Colonic mucosa (tissue), 4 donors: ENCODE data around the gene SMTNL2. TPM values are rescaled to one million over a fixed set of nuclear protein-coding genes. Genes with fewer than 3 reads are reported as not detected.

Experiments
- DNase-seq: peaks from one replicate; pipeline ENCODE4 v3.0.0-alpha.2; 2020
- H3K27ac ChIP-seq: fragments of 200-600 bp; one replicate; pipeline ENCODE4 v1.8.0; 2021
- H3K27me3 ChIP-seq: fragments of 200-600 bp; one replicate; pipeline ENCODE4 v1.8.0; 2021
- H3K36me3 ChIP-seq: fragments of 200-600 bp; one replicate; pipeline ENCODE4 v1.8.0; 2021
- H3K4me1 ChIP-seq: fragments of 200-600 bp; one replicate; pipeline ENCODE4 v1.8.0; 2021; ENCODE audit warnings: mild to moderate bottlenecking
- H3K4me3 ChIP-seq: fragments of 200-600 bp; one replicate; pipeline ENCODE4 v1.8.0; 2021
- H3K9ac ChIP-seq, 2 donors: one replicate each; pipeline ENCODE4 v1.7.0; 2013; ENCODE audit warnings: control low read depth in 2 of 2, low read depth in 2 of 2, low read length in 2 of 2
- H3K9me3 ChIP-seq: fragments of 200-600 bp; one replicate; pipeline ENCODE4 v1.8.0; 2021
- intact Hi-C: fragments of 100-400 bp; cut with DNase I; formaldehyde crosslinking; loops from one replicate; pipeline ENCODE4 v1.14.1; 2022
- total RNA-seq, 2 donors: library from RNA; stranded (reverse); fragmentation: NEBNext Ultra II Directional in 1 of 2; extraction: Animal tissue kit (Norgen Biotek cat#: 25700) in 1 of 2; gene quantifications; one replicate each; pipeline ENCODE4 v1.2.1, GENCODE V29; 2021
- TF ChIP-seq, protein P1 (sequence below): fragments of 200-600 bp; IDR thresholded peaks from one replicate; pipeline ENCODE4 v1.8.0; 2022; ENCODE audit warnings: antibody characterized with exemption, mild to moderate bottlenecking
- donor health status: healthy.
- donor health status: DM: no; HTN: no; CAD: no.
- donor health status: DM: no; HTN: no; CAD: no.

Gene SMTNL2
- total RNA-seq, 2 donors from 2014 or later = 0.27 TPM; not detected in 1

DNA sequence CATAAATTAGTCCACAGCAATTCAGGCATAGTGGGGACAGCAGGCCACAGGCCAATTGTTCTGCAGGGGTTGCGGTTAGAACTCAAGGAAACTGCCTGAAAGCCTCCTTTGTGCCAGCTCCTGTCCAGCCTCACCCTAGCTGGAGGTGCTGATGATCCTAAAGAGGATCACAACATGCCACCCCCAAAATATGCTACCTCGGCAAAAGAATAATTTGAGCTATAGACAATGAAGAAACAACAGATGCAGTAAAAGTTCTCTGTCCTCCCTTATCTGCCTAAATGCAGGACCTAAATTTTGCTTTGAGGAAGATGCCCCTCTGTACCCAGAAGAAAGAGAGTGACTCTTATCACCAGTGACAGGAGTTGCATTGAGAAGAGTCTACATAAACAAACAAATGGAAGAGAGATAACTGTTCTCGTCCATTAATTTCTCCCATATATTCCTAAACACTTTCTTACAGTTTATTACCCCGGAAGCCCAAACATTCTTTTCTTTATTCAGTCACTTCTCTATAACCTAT lies 42.5 kb downstream of the SMTNL2 start:
- DNase-seq = no peak
- Histone ChIP-seq H3K36me3 (no peaks in the 10 kb centered on the region), H3K27me3 (no peaks in the 10 kb centered on the region), H3K27ac (no peak overlapping the region), H3K9me3 (no peaks in the 10 kb centered on the region), H3K9ac (no peak overlapping the region), H3K4me3 (no peak overlapping the region), H3K4me1 (no peaks in the 10 kb centered on the region)
- TF ChIP-seq, protein P1, sequence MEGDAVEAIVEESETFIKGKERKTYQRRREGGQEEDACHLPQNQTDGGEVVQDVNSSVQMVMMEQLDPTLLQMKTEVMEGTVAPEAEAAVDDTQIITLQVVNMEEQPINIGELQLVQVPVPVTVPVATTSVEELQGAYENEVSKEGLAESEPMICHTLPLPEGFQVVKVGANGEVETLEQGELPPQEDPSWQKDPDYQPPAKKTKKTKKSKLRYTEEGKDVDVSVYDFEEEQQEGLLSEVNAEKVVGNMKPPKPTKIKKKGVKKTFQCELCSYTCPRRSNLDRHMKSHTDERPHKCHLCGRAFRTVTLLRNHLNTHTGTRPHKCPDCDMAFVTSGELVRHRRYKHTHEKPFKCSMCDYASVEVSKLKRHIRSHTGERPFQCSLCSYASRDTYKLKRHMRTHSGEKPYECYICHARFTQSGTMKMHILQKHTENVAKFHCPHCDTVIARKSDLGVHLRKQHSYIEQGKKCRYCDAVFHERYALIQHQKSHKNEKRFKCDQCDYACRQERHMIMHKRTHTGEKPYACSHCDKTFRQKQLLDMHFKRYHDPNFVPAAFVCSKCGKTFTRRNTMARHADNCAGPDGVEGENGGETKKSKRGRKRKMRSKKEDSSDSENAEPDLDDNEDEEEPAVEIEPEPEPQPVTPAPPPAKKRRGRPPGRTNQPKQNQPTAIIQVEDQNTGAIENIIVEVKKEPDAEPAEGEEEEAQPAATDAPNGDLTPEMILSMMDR = no peak
- intact Hi-C loops = no loop called here

DNA sequence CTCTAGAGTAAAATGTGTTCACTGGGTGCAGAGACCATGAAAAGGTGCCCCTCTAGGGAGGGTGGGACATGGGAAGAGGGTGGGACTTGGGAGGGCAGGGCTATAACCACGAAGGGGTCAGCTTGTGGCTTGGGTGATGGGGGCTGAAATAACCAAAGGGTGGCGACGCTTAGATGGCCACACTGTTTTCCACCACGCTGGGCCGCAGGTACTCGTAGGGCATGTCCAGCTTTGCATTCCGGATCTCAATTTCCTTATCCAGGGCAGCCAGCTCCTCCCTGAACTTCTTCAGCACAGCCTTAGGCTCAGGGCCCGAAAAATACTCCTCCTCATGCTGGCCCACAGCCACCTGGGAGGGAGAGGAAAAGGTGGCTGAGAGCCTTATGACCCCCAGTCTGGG lies 47.1 kb downstream of the SMTNL2 start:
- TF ChIP-seq, protein P1 = no peak
- Histone ChIP-seq H3K4me1 (no peaks in the 10 kb centered on the region), H3K4me3 (no peak overlapping the region), H3K27me3 (peaks cover 1% of the 10 kb centered on the region), H3K9me3 (no peaks in the 10 kb centered on the region), H3K27ac (no peak overlapping the region), H3K36me3 (no peaks in the 10 kb centered on the region), H3K9ac (no peak overlapping the region)
- intact Hi-C loops = no loop called here
- DNase-seq = no peak

DNA sequence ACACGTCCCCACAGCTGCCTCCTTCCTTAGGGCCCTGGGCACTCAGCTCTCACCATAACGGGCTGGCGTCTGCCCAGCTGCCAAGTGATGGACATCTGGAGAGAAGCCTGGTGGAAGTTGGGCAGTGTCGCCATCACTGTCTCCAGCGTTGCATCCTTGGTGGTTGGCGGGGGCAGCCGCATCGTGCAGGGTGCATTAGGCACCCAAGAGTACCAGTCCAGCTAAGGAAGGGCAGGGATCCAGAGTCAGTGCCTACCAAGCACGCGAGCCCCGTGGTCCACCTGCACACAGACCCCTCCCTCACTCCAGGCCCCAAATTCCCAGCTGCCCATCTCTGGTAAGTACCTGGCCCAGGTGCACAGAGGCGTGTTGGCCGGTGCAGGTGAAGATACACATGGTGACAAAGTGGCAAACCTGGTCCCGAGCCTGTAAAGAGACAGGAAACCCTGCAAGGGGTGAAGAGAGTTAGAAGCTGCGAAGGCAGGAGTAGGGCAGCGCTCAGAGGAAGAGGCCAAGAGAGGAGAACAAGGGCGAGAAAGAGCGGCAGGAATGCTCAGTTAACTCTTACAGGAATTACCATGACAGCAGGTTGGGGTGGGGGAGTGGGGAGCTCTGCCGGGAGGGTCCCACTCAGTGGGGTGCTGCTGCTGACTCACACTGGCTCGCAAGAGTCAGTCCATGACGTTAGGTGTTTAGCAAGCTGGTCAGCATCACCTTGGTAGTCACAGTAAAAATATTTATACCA lies 47.7 kb downstream of the SMTNL2 start:
- DNase-seq = no peak
- TF ChIP-seq, protein P1 = no peak
- Histone ChIP-seq H3K27ac (no peak overlapping the region), H3K36me3 (no peaks in the 10 kb centered on the region), H3K4me3 (no peak overlapping the region), H3K27me3 (peaks cover 6% of the 10 kb centered on the region), H3K9ac (no peak overlapping the region), H3K4me1 (no peaks in the 10 kb centered on the region), H3K9me3 (no peaks in the 10 kb centered on the region)
- intact Hi-C loops = no loop called here

DNA sequence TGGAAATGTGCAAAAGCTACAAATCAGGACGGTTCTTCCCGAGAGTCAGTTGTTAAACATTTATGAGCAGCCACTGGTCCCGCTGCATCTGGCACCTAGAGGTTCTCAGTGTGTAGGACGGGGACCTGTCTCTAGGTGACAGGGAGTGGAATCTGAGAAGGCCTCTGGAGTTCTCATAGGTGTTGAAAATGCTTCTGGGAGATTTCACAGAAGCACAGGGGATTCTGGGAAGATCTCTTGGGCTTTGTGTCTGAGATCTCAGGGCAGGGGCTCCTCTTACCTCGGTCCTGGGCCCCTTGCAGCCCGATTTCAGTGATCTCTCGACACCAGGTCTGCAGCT lies 48.2 kb downstream of the SMTNL2 start:
- no peaks in the 10 kb centered on the region for H3K4me1 ChIP-seq
- TF ChIP-seq, protein P1 = no peak
- no peak overlapping the region for H3K4me3 ChIP-seq
- H3K9ac ChIP-seq = no peak overlapping the region
- DNase-seq = no peak
- no peak overlapping the region for H3K27ac ChIP-seq
- intact Hi-C loops = no loop called here
- no peaks in the 10 kb centered on the region for H3K36me3 ChIP-seq
- peaks cover 10% of the 10 kb centered on the region for H3K27me3 ChIP-seq
- H3K9me3 ChIP-seq = no peaks in the 10 kb centered on the region

DNA sequence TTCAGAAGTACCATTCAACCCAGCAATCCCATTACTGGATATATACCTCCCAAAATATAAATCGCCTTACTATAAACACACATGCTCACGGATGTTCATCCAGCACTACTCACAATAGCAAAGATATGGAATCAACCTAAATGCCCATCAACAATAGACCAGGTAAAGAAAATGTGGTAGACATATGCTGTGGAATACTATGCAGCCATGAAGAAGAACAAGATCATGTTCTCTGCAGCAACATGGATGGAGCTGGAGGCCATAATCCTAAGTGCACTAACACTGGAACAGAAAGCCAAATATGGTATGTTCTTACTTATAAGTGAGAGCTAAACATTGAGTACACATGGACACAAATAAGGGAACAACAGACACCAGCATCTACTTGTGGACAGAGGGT lies 49.3 kb downstream of the SMTNL2 start:
- no peak for DNase-seq

More for the DNA sequence above, 49.3 kb downstream of the SMTNL2 start:
- Histone ChIP-seq H3K4me3 (no peak overlapping the region), H3K27ac (no peak overlapping the region), H3K9ac (no peak overlapping the region), H3K9me3 (no peaks in the 10 kb centered on the region), H3K27me3 (peaks cover 12% of the 10 kb centered on the region), H3K4me1 (no peaks in the 10 kb centered on the region), H3K36me3 (no peaks in the 10 kb centered on the region)
- intact Hi-C loops = no loop called here
- TF ChIP-seq, protein P1 = no peak
